ENCODE measurements around the gene CD300LD.
"Not testable (repeated sequence)": the region's sequence is repeated elsewhere in the genome, so short reads cannot be mapped to it uniquely, and the experiment has no call there.

Gene CD300LD

DNA sequence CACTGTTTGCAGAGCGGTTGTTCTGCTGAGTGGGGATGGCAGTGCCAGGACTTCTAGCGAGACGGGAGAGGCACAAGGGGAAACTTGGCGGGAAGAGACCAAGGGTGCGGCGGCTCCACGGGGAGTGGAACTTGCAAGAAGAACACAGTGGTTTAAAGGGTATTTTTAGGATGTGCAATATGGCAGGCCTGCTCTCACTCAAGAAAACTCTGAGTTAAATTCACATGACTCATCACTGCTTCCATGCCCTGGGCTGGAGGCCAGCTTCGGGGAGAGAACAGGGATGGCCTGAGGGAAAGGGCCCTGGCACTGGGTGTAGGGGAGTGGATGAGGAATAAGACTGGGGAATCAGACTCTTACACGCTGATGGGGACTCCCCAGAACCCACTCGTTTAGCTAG lies 13.3 kb upstream of the CD300LD start:
- DNase-seq: no peak

DNA sequence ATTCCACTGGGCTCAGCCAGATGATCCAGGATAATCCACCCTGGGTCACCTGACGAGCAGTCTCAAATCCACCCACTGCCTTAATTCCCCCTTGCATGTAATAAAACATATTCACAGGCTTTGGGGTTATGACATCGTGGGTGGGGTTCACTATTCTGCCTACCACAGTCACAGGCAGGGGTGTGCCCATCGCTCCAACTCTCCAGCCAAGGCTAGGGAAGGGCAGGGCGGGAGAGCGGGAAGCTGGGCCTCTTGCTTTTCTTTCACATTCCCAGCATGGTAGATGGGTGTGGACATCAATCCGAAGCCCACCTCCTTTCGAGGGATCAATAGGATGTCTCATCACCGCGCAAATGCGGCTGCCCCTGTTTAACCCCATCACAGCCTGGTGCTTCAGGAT lies 12.7 kb upstream of the CD300LD start:
- no peak for DNase-seq

DNA sequence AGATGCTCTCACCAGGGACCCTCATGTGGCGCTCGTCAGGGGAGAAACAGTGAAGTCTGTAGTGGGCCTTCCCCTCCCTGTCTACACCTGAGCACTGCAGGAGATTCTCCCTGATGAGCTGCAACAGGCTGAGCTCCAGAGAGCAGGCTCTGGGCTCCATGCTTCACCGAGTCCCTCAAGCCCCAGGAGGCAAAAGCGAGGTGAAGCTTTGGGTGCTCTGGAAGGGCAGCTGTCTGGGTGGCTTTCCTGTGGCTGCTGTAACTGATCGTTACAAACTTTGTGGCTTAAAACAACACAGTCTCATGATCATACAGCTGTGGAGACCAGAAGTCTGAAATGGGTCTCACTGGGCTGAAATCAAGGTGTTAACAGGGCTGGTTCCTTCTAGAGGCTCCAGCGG lies 12.1 kb upstream of the CD300LD start:
- DNase-seq: no peak

DNA sequence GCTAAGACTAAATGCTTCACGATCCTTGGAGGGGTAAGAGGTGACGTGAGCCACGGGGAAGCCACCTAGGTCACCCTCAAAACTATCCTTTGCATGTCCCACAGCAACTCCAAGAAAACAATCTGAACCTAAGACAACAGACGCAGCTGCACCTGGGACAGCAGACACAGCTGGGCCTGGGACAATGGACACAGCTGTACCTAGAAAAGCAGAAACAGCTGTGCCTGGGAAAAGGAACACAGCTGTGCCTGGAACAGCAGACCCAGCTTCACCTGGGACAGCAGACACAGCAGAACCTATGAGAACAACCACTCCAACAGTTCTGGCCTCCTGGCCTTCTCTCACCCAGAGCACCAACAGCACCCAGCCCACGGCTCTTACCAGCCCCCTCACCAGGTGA lies 11.7 kb upstream of the CD300LD start:
- DNase-seq: no peak

DNA sequence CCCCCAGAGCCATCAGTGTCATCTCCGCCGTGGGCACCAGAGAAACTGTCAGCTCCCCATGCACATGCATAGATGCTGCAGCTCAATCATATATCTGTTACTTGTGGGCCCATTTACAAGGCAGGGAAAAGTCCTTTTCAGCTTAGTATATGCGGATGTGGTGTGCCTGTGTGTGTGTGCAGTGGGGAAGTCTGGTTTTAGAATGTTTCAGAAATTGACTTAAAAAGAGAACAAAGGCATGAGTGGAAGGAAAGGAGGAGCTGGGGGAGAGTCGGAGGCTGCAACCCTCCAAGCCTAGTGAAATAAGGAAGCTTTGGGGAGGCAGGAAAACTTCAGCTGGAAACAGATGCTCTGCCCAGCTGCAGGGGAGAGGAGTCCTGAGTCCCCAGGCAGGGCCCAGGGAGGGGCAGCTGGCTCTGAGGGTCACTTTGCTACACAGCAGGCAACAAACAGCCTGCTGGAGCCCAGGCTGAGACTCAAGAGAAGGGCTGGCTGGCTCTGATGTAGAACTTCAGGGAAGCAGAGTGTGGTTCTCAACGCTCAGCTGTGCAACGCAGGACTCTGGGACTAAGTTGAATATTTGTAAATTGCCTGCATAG lies 11.1 kb upstream of the CD300LD start:
- DNase-seq: no peak

DNA sequence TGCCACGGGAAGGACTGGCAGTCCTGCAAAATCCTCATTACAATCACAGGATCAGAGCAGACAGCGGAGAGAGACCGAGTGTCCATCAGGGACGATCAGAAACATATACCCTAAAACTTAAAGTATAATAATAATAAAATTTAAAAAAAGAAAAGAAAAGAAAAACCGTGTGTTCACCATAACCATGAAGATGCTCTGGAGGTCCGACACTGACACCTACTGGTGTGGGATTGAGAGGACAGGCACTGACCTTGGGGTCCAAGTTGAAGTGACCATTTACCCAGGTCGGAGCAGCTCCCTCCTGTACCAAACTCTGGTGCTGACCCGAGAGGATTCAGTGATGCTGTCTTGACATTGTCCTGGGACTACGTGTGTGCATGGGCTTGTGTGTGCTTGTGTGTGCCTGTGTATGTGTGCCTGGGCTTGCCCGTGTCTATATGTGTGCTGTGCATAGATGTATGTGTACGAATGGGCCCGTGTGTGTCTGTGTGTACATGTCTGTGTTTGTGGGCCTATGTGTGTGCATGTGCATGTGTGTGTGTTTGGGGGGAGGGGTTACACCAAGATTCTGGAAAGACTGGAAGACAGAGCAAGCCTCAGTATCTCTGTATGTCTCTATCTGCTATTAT lies 10.0 kb upstream of the CD300LD start:
- DNase-seq: no peak

DNA sequence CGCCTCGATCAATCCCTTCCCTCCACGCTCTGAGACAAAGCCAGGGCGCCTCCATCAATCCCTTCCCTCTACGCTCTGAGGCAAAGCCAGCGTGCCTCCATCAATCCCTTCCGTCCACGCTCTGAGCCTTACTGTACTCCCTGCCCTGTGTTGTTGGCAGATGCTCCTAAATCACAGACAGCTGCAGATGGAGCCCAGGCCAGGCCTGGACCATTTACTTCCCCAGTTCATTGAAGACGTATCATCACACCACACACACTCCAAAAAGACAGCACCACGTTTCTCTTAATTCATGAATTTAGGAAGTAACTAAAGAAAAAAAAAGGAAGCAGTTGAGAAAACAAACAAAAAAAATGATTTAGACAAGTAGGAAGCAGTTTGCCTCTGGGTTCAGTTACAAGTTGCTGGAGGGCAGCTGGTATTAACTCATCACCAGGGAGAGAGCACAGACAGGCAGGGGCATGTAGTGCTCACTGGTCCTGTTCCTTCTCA lies 7.4 kb upstream of the CD300LD start:
- DNase-seq: peak; percentile 83

DNA sequence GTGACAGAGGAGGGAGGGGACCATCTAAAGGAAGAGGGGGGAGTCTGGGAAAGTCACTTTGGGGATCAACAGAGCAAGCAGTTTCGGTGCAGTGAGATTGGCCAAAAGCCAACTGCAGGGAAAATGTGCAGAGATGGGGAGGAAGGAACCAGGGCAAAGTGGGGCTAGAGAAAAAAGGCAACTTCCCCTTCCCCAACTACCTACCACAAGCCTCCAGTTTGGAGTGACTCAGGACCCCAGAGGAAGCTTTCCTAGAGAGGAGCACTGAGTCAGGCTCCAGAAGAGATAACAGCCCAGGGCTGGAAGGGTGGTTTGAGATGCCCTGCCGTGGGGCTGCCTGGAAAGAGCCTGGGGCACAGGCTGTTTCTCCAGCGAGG lies 6.9 kb upstream of the CD300LD start:
- DNase-seq: peak; percentile 29

DNA sequence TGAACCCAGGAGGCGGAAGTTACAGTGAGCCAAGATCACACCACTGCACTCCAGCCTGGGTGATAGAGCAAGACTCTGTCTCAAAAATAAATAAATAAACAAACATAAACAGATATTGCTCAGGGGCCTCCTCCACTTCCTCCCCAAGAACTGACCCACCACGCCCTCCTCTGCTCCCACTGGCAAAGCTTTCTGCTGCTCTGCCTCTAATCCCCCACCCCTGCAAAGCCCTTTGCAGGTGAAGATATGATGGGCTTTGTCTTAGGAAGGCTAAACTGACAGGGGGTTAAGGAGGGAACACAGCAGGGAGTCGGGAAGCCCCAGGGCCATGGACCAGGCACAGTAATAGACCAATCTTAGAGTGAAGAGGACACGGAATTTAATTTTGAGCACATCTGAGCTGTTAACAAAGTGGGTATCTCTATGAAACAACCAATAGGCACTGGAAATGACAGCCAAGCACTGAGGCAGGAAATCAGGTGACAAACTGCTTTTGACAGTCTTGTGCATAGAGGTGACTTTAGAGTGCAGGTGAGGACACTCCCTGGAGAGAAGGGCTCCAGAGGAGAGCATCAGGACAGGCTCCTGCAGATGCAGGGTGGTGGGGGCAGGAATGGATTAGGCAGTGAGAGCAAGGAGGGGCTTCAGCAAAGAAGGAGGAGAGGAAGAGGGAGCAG lies 6.4 kb upstream of the CD300LD start:
- no peak for DNase-seq

DNA sequence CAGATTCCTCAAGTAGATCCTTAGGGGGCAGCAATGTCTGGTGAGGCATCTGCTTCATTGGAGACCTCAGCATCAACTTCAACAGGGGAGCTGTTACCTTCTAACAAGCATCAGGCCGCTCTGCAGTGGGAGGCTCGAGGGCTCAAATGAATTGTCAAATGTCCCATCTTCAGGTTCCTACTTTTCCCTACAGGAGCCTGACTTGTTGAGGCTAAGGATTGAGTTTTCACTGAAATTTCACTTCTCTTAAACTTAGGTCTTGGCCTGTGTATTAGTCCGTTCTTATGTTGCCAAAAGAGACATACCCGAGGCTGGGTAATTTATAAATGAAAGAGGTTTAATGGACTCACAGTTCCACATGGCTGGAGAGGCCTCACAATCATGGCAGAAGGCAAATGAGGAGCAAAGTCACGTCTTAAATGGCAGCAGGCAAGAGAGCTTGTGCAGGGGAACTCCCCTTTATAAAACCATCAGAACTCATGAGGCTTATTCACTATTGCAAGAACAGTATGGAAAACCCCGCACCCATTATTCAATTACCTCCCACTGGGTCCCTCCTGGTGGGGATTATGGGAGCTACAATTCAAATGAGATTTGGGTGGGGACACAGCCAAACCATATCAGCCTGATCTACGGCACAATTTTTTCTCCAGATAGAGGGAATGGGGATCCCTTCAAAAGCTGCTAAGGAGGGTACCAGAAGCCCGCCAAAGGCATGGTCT lies 5.1 kb upstream of the CD300LD start:
- DNase-seq: no peak

DNA sequence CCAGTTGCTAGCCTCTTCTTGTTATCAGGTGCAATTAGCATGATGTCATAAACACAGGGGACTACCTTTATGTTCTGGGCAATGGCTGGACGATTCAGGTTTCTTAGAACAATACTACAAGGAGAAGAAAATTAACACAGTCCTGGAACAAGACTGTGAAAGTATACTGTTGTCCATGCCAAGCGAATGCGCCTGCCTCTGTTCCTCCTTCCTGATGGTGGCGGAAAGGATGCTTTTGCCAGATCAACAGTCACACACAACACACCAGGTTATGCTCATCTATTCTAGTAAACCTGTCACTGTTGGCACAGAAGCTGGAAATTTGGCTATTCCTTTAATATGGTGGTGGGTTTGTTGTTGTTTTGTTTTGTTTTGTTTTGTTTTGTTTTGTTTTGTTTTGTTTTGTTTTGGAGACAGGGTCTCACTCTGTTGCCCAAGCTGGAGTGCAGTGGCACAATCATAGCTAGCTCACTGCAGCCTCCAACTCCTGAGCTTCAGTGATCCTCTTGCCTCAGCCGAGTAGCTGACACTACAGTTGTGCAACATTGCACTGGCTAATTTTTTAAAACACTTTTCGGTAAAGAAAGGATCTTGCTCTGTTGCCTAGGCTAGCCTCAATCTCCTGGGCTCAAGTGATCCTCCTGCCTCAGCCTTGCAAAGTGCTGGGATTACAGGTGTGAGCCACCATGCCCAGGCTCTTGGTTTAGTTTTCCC lies 3.1 kb upstream of the CD300LD start:
- DNase-seq: no peak

DNA sequence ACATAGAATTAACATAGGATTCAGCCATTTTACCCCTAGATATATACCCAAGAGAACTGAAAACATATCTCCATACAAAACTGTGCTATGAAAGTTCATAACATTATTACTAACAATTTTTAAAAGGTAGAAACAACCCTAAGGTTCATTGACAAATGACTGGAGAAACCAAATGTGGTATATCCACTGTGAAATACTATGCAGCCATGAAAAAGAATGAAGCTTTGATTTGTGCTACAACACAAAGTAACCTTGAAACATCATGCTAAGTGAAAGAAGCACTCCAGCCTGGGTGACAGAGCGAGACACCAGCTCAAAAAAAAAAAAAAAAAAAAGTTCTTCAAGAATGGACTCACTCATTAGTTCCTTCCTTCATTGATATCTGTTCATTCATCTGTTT lies 580 bp downstream of the CD300LD start:
- DNase-seq: no peak

DNA sequence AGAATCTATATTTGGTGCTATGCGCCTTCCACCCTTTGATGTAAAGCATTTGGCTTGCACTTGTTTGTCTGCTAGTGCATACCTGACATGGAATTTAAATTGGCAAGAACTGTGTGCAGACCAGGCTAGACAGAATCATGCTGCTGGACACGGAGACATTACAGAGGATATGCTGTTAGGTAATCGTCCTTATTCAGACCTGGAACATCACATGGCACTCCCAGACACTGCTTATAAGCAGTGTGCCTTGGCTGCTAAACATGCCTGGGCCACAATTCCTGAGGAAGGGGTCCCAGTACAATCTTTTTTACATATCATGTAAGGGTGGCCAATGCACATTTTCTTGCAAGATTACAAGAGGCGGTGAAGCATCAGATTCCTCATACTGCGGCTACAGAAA lies 6.4 kb downstream of the CD300LD start:
- no peak for DNase-seq

DNA sequence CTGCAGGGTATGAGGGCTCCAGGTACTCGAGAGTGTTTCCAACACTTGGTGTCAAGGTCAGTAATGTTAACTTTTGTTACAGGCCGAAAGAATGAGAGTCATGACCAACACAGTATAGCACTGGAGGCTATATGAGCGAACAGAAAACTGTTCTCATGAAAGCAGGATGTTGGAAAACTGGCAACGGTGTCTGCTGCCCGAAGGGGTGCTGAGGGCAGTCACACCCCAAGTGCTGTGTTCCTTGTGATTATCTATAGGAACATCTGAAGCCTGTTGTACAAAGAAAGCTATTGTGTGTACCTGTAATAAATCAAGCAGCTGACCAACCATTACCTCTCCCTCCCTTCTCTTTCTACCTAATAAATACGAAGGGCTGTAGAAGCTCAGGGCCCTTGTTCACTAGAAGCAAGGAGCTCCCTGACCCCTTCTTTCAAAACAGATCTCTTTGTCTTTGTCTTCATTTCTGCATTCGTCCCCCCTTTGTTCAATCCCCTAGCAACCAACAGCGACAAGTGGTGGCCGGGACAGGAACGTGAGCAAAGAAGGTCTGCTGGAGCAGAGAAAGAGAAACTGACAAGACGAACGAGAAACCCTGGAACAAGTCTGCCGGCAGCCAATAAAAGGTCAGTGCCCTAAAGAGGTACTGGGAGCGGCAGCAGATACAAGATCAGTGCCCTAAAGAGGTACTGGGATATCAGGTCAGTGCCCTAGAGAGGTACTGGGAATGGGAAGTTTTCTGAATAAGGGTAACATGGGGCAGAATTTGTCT lies 7.6 kb downstream of the CD300LD start:
- DNase-seq: no peak

DNA sequence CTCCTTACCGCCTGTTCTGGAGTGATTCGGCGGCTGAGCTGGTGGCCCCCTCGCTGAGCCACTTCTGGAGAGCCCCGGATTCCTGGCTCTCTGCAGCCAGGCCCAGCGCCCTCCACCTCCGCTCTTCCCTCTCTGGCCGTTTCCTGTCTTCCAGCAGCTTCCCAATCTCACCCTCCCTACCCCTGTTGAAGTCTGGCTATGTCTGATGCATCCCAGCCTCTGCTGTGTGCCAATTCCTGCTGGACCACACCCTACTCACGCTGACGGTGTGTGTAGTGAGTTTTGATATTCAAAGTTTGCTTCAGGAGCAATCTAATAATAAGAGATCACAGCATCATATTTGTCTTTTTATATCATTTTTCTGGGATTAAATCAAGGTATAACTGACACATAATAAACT lies 9.4 kb downstream of the CD300LD start:
- DNase-seq: no peak

DNA sequence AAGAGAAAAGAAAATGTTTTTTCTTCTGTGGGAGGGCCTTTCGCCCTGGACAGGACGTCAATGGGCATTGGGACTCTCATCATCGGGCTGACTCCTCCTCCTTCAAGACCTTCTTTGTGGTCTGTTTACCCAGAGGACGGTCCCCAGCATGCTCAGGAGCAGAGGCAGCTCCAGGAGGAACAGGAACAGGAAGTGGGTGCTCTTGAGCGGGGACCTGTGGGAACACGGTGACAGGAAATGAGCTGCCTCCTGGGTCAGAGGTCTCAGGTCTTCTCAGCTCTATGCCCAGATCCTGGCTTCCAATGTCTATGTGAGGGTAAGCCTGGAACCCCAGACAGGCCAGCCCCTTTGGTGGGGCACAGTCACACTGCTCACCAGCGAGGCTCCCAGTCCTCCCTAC lies 12.2 kb downstream of the CD300LD start:
- no peak for DNase-seq

DNA sequence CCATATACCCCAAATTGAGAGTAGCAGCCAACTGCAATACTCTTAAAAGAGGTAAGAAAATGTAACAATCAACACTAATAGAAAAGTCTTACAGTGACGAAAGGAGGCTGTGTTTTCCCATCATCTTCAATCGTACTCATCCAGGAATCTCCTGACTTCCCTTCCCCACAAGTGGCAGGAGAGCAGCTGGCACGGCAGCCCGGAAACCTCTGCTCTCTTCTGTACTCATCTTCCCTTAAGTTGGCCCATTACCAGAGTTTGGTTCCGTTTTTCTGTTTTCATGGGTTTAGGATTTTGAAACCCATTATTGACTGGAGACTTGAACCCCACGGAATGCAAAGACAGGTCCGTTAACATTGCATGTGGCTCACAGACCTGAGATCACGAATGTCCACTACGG lies 13.1 kb downstream of the CD300LD start:
- DNase-seq: no peak

DNA sequence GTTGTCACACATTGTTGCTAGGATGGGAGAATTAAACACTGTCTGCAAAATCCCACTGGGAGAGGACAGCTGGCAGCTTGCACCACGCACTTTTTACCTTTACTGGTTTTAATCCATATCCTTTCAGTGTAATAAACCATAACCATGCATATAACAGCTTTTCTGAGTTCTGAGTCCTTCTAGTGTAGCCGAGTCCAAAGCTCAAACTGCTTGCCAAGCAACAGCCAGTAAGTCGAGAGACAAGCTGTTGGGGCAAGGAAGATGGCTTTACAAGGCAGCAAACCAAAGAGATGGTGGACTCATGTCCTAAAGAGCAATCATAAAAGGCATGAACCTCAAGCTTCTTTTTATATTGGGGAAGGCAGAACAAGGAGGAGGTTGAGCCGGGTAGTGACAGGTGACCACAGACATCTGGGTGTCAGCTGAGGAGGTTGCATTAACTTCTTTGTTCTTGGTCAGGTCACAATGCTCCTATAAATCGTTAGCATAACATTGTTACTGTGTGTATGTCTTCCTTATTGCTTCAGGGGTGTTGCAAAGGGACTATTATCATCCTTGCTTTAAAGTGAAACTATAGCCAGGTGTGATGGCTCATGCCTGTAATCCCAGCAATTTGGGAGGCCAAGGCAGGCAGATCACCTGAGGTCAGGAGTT lies 17.5 kb downstream of the CD300LD start:
- no peak for DNase-seq

DNA sequence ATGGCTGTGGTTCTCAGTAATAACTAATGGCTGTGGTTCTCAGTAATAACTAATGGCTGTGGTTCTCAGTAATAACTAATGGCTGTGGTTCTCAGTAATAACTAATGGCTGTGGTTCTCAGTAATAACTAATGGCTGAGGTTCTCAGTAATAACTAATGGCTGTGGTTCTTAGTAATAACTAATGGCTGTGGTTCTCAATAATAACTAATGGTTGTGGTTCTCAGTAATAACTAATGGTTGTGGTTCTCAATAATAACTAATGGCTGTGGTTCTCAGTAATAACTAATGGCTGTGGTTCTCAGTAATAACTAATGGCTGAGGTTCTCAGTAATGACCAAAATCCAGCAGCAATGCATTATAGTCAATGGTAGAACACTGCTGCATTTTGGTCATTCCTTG lies 18.4 kb downstream of the CD300LD start:
- DNase-seq: not testable (repeated sequence)

DNA sequence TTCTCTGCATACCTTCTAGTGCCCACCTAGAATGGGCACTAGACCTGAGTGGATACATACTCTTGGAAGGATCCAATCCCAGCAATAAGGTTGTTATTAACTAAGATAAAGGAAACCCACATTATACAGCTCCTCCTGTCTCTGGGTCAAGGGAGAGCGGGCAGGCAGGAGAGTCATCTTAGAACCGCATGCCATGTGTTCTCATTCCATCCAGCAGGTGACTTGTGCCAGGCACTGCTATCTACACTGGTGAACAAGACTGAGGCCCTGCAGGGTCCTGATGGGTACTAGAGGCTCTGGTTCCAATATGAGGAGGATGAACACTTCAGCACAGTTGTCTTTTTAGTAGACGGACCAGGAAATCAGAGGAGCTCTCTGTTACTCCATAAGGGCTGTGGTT lies 18.9 kb downstream of the CD300LD start:
- DNase-seq: no peak

DNA sequence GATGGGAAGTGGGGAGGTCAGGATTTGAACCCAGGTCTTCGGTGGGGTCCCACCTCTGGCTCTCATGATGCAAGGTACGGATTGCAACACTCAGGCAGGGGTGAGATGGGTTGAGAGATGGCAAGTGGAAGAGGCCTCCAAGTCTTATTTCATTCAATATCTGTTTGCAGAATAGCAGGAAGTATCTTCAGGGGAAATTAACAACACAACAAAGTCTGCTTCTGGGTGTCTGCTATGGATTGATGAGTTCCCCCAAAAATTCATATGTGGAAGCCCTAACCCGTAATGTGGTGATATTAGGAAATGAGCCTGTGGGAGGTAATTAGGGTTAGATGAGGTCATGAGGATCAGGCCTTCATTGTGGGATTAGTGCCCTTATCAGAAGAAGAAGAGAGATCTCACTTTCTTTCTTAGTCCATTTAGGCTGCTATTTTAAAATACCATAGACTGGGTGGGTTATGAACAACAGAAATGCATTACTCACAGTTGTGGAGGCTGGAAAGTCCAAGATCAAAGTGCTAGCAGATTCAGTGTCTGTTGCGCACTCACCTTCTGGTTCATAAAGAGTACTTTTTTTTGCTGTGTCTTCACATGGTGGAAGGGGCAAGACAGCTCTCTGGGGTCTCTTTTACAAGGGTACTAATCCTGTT lies 20.3 kb downstream of the CD300LD start:
- no peak for DNase-seq

Data from NCI-H2171 treated with DMSO at 0.1 percent for 48 hours (cell line).